HT1080 (cell line): Measurements from ENCODE around the gene ZNF415. TPM values are rescaled to one million over a fixed set of nuclear protein-coding genes. Genes with fewer than 3 reads are reported as not detected.

ENCODE experiments used
- total RNA-seq: library from RNA; depleted of rRNA; stranded (reverse); fragments of >200 nt; shearing (Covaris generic); gene quantifications from 2 replicates; pipeline ENCODE4 v1.2.3, GENCODE V29; 2014; rRNA removed

Gene ZNF415
- total RNA-seq, 1 experiment from 2014 or later = not detected

Other genes starting within 250 kb of the ZNF415 start
- 0.90 and 1.1 TPM in 2 replicates for gene ZNF320, start 235.3 kb downstream of the ZNF415 start, total RNA-seq
- 0.03 TPM in 1 of 2 replicates, not detected in the other for gene ZNF888, start 209.5 kb downstream of the ZNF415 start, total RNA-seq
- gene ZNF816, start 170.0 kb downstream of the ZNF415 start, total RNA-seq = not detected in 2 replicates
- not detected in 2 replicates for gene ERVV-1, start 119.0 kb downstream of the ZNF415 start, total RNA-seq
- not detected in 2 replicates for gene ERVV-2, start 88.2 kb downstream of the ZNF415 start, total RNA-seq
- 3.4 and 5.0 TPM in 2 replicates for gene ZNF160, start 29.5 kb downstream of the ZNF415 start, total RNA-seq
- gene ZNF347, start 26.1 kb upstream of the ZNF415 start, total RNA-seq = 0.31 TPM in 1 of 2 replicates, not detected in the other
- not detected in 2 replicates for gene ZNF665, start 60.4 kb upstream of the ZNF415 start, total RNA-seq
- gene ZNF677, start 122.0 kb upstream of the ZNF415 start, total RNA-seq = not detected in 2 replicates
- gene VN1R2, start 125.4 kb upstream of the ZNF415 start, total RNA-seq = not detected in 2 replicates
- not detected in 2 replicates for gene VN1R4, start 134.8 kb upstream of the ZNF415 start, total RNA-seq
- 4.1 and 4.9 TPM in 2 replicates for gene ZNF845, start 200.8 kb upstream of the ZNF415 start, total RNA-seq
- 0.73 and 0.85 TPM in 2 replicates for gene ZNF525, start 232.8 kb upstream of the ZNF415 start, total RNA-seq